SH-SY5Y (cell line): ENCODE measurements around the gene PSMD11.

Source experiments
- GATA2 ChIP-seq: IDR thresholded peaks from 2 replicates; pipeline ENCODE4 v1.6.1; 2011; ENCODE audit warnings: mild to moderate bottlenecking, low read depth, low read length
- GATA3 ChIP-seq: IDR thresholded peaks from 2 replicates; pipeline ENCODE4 v1.6.1; 2011; ENCODE audit warnings: low read depth, mild to moderate bottlenecking, low read length, moderate library complexity

GRCh38 chr17:32467949-32468348 lies 23.6 kb downstream of the PSMD11 start:
- TF ChIP-seq GATA2 (no peak), GATA3 (no peak)
